Muscle of leg (tissue), 11 donors: ENCODE measurements around the gene ZNF444. TPM values are rescaled to one million over a fixed set of nuclear protein-coding genes. Genes with fewer than 3 reads are reported as not detected.
"Not testable (repeated sequence)": the region's sequence is repeated elsewhere in the genome, so short reads cannot be mapped to it uniquely, and the experiment has no call there.

Experiments
- DNase-seq: peaks from one replicate; pipeline ENCODE4 v3.0.0; 2013
- H3K27ac ChIP-seq: one replicate; pipeline ENCODE4 v1.5.1; 2013; ENCODE audit warnings: mild to moderate bottlenecking, low read length, control low read depth
- H3K27me3 ChIP-seq: one replicate; pipeline ENCODE4 v1.6.1; 2013; ENCODE audit warnings: low read length; ENCODE audit not compliant: control insufficient read depth, insufficient read depth
- H3K36me3 ChIP-seq: one replicate; pipeline ENCODE4 v1.6.1; 2013; ENCODE audit warnings: low read length; ENCODE audit not compliant: control insufficient read depth, insufficient read depth
- H3K4me1 ChIP-seq: one replicate; pipeline ENCODE4 v1.6.1; 2013; ENCODE audit warnings: low read length; ENCODE audit not compliant: control insufficient read depth, insufficient read depth
- H3K4me3 ChIP-seq: one replicate; pipeline ENCODE4 v1.5.1; 2013; ENCODE audit warnings: low read length, control low read depth
- H3K9me3 ChIP-seq: replicated peaks from 2 replicates; pipeline ENCODE4 v1.6.1; 2013; ENCODE audit warnings: low read depth, low read length; ENCODE audit not compliant: control insufficient read depth
- WGBS: methylation state at CpG from one replicate; pipeline ENCODE4 v1.1.5; 2013; ENCODE audit warnings: missing lambda C conversion rate; ENCODE audit not compliant: insufficient coverage; 5-methylcytosine and 5-hydroxymethylcytosine counted together
- polyA plus RNA-seq, 8 donors: library from polyadenylated mRNA; unstranded; fragments of 120-200 nt; gene quantifications; one replicate each; pipeline versions ENCODE4 v1.2.1 to v1.2.3, GENCODE V29; 2013; ENCODE audit warnings: inconsistent platforms in 1 of 8, low replicate concordance in 1 of 8; ENCODE audit not compliant: insufficient read length in 8 of 8, insufficient read depth in 1 of 8
- total RNA-seq: library from RNA; stranded (reverse); fragments of 120-200 nt; gene quantifications from one replicate; pipeline ENCODE4 v1.2.4, GENCODE V29; 2013

Gene ZNF444
- total and polyA plus RNA-seq, 9 donors, result 10.5 to 26.2 (median 19.4) TPM

- Histone ChIP-seq H3K4me3 (no peak overlapping the region), H3K4me1 (peaks cover 7% of the 10 kb centered on the region), H3K36me3 (peaks cover 47% of the 10 kb centered on the region), H3K27me3 (no peaks in the 10 kb centered on the region), H3K9me3 (no peaks in the 10 kb centered on the region), H3K27ac (no peak overlapping the region)
- WGBS, result 96% methylated on average over 30 of the region's 34 CpGs
- no peak for DNase-seq
These were observed 42.1 kb upstream of the ZNF444 start for GRCh38 chr19:56098731-56099568.

GRCh38 chr19:56099638-56100539, 41.2 kb upstream of the ZNF444 start:
- WGBS, result 95% methylated on average over 19 of the region's 31 CpGs
- no peak for DNase-seq
- H3K27me3 ChIP-seq, result no peaks in the 10 kb centered on the region
- peaks cover 41% of the 10 kb centered on the region for H3K36me3 ChIP-seq
- no peaks in the 10 kb centered on the region for H3K9me3 ChIP-seq
- H3K4me3 ChIP-seq, result no peak overlapping the region
- H3K27ac ChIP-seq, result no peak overlapping the region
- peaks cover 7% of the 10 kb centered on the region for H3K4me1 ChIP-seq

GRCh38 chr19:56101095-56101494, 40.0 kb upstream of the ZNF444 start:
- DNase-seq, result no peak
- H3K27me3 ChIP-seq, result no peaks in the 10 kb centered on the region
- H3K9me3 ChIP-seq, result no peaks in the 10 kb centered on the region
- 85% methylated on average over 22 of the region's 25 CpGs for WGBS
- no peak overlapping the region for H3K27ac ChIP-seq
- H3K36me3 ChIP-seq, result peaks cover 36% of the 10 kb centered on the region
- H3K4me1 ChIP-seq, result peaks cover 13% of the 10 kb centered on the region
- no peak overlapping the region for H3K4me3 ChIP-seq

GRCh38 chr19:56101746-56102535, 39.1 kb upstream of the ZNF444 start:
- H3K4me1 ChIP-seq, result peaks cover 18% of the 10 kb centered on the region
- no peaks in the 10 kb centered on the region for H3K27me3 ChIP-seq
- H3K9me3 ChIP-seq, result no peaks in the 10 kb centered on the region
- 83% methylated on average over 28 of the region's 34 CpGs for WGBS
- H3K36me3 ChIP-seq, result peaks cover 43% of the 10 kb centered on the region
- H3K27ac ChIP-seq, result no peak overlapping the region
- no peak for DNase-seq
- H3K4me3 ChIP-seq, result no peak overlapping the region

- H3K4me3 ChIP-seq, result no peak overlapping the region
- peaks cover 40% of the 10 kb centered on the region for H3K36me3 ChIP-seq
- H3K9me3 ChIP-seq, result no peaks in the 10 kb centered on the region
- 69% methylated on average over 17 of the region's 20 CpGs for WGBS
- DNase-seq, result no peak
- no peak overlapping the region for H3K27ac ChIP-seq
- H3K27me3 ChIP-seq, result no peaks in the 10 kb centered on the region
- H3K4me1 ChIP-seq, result peaks cover 17% of the 10 kb centered on the region
These were observed 38.0 kb upstream of the ZNF444 start for GRCh38 chr19:56103027-56103614.

GRCh38 chr19:56104423-56104822, 36.7 kb upstream of the ZNF444 start:
- Histone ChIP-seq H3K9me3 (no peaks in the 10 kb centered on the region), H3K4me1 (peaks cover 30% of the 10 kb centered on the region), H3K27ac (no peak overlapping the region), H3K36me3 (peaks cover 31% of the 10 kb centered on the region), H3K4me3 (no peak overlapping the region), H3K27me3 (no peaks in the 10 kb centered on the region)
- 92% methylated on average over 17 of the region's 29 CpGs for WGBS
- DNase-seq, result no peak

- WGBS, result 14% methylated on average over 18 of the region's 22 CpGs
- Histone ChIP-seq H3K36me3 (peaks cover 25% of the 10 kb centered on the region), H3K4me1 (peaks cover 37% of the 10 kb centered on the region), H3K9me3 (no peaks in the 10 kb centered on the region), H3K27ac (peak overlapping the region; percentile 35), H3K27me3 (no peaks in the 10 kb centered on the region), H3K4me3 (no peak overlapping the region)
- peak; percentile 55 for DNase-seq
These were observed 35.9 kb upstream of the ZNF444 start for GRCh38 chr19:56105090-56105701.

- H3K27ac ChIP-seq, H3K4me3 ChIP-seq, H3K27me3 ChIP-seq, DNase-seq, H3K9me3 ChIP-seq: not testable (repeated sequence)
- WGBS, result 92% methylated on average over 50 of the region's 61 CpGs
- Histone ChIP-seq H3K4me1 (peaks cover 44% of the 10 kb centered on the region), H3K36me3 (peaks cover 20% of the 10 kb centered on the region)
These were observed 35.2 kb upstream of the ZNF444 start for GRCh38 chr19:56105831-56106396.

GRCh38 chr19:56106397-56106849, 34.7 kb upstream of the ZNF444 start:
- WGBS, result 65% methylated on average over 26 of the region's 27 CpGs
- Histone ChIP-seq H3K4me3 (no peak overlapping the region), H3K27me3 (no peaks in the 10 kb centered on the region), H3K4me1 (peaks cover 49% of the 10 kb centered on the region), H3K36me3 (peaks cover 17% of the 10 kb centered on the region), H3K9me3 (no peaks in the 10 kb centered on the region), H3K27ac (no peak overlapping the region)
- no peak for DNase-seq
